Breast epithelium (tissue), 4 donors: ENCODE measurements around the gene MRPL11. TPM values are rescaled to one million over a fixed set of nuclear protein-coding genes. Genes with fewer than 3 reads are reported as not detected.
"Not testable (repeated sequence)": the region's sequence is repeated elsewhere in the genome, so short reads cannot be mapped to it uniquely, and the experiment has no call there.

Source experiments
- DNase-seq, 2 donors: peaks; one replicate each; pipeline ENCODE4 v3.0.0-alpha.2; 2019; ENCODE audit warnings: low spot score in 2 of 2
- H3K27ac ChIP-seq, 2 donors: fragments of 200-600 bp; sonication (generic) in 1 of 2; one replicate each; pipeline ENCODE4 v1.5.1; 2016 to 2019; ENCODE audit warnings: mild to moderate bottlenecking in 1 of 2
- H3K27me3 ChIP-seq, 2 donors: fragments of 200-600 bp; sonication (generic) in 1 of 2; one replicate each; pipeline versions ENCODE4 v1.5.1 to v1.6.0; 2017 to 2019; ENCODE audit warnings: control low read depth in 1 of 2, mild to moderate bottlenecking in 1 of 2
- H3K36me3 ChIP-seq: fragments of 200-600 bp; one replicate; pipeline ENCODE4 v1.5.1; 2019
- H3K4me1 ChIP-seq, 2 donors: fragments of 200-600 bp; sonication (generic); one replicate each; pipeline ENCODE4 v1.5.1; 2016 to 2019; ENCODE audit warnings: control low read depth in 1 of 2
- H3K4me3 ChIP-seq, 3 donors: fragments of 200-600 bp; sonication (generic); 1 replicate in 2 of 3; 2 replicates in 1 of 3; pipeline ENCODE4 v1.5.1; 2016 to 2019; ENCODE audit warnings: mild to moderate bottlenecking in 3 of 3, moderate library complexity in 2 of 3
- H3K9me3 ChIP-seq, 2 donors: fragments of 200-600 bp; sonication (generic) in 1 of 2; one replicate each; pipeline ENCODE4 v1.5.1; 2016 to 2019; ENCODE audit warnings: control low read depth in 1 of 2
- POLR2A ChIP-seq: fragments of 450-650 bp; IDR thresholded peaks from one replicate; pipeline ENCODE4 v1.6.1; 2016; ENCODE audit warnings: antibody characterized with exemption, mild to moderate bottlenecking, moderate library complexity
- POLR2AphosphoS5 ChIP-seq, 3 donors: sonication (generic); formaldehyde crosslinking; IDR thresholded peaks; one replicate each; pipeline ENCODE4 v1.6.1; 2017; ENCODE audit warnings: antibody characterized with exemption in 3 of 3
- intact Hi-C: fragments of 100-400 bp; cut with DNase I; formaldehyde crosslinking; loops from one replicate; pipeline ENCODE4 v1.15.1; 2023; ENCODE audit warnings: low total_unique reads
- total RNA-seq, 3 donors: library from RNA; depleted of rRNA; stranded (reverse); fragments of >200 nt; gene quantifications; one replicate each; pipeline ENCODE4 v1.1.0, GENCODE V29; 2016
- TF ChIP-seq, protein P1 (sequence below), 3 donors: fragments of 450-650 bp; IDR thresholded peaks; one replicate each; pipeline ENCODE4 v1.5.1; 2016 to 2017; ENCODE audit warnings: antibody characterized with exemption in 3 of 3, mild to moderate bottlenecking in 3 of 3, moderate library complexity in 3 of 3

MRPL11 gene
- total RNA-seq, 3 donors from 2014 or later: 33.1 to 42.3 (median 36.8) TPM

DNA sequence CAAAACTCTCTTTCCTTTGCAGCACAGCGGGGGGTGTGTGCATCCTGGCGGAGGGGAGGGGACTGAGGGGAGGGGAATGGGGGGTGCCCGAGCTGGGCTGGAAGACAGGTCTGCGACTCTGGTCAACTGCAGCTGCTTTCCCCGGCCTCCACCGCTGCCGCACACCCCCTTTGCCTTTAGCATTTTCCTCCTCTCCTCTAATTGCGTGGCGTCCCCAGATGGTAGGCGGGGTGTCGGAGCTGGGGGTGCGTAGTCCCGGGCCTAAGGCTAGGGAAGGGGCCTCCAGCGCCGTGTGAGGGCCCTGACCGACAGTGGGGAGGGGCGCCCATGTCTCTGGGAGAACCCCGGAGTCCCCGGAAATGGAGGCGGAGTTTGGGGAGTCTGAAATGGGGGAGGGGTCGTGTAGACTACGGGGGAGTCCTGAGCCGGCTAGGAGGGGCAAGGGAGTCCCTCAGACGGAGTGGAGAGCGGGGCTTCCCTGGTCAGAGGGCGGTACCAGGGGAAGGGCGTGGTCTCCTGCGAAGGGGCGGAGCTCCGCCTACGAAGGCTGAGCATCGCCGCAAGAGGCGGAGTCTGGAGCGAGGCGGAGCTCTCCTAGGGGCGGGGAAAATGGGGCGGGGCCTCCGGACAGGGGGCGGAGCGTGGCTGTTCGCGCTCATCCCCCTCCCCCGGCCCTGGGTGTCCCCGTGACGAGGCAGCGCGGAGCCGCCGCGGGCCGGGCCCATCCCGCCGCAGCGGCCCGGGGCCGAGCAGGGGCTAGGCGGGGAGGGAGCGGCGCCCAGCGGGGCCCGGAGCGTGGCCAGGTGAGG lies 27.8 kb upstream of the MRPL11 start, which contains the start of gene PELI3:
TSS of gene PELI3 (plus strand) at position 681 of the 809 bp plus-strand sequence. CDS start 1,224 bp downstream, outside the sequence.
- Histone ChIP-seq H3K4me3 (peak within 1 kb of the TSS; percentile 52 to 95 (median 81)), H3K27ac (peak within 1 kb of the TSS; percentile 76 to 93), H3K36me3 (no peaks in the 10 kb centered on the region), H3K9me3 (no peaks in the 10 kb centered on the region), H3K4me1 (peaks cover 0 to 4% of the 10 kb centered on the region in 2 donors), H3K27me3 (no peaks in the 10 kb centered on the region)
- TF ChIP-seq, protein P1, sequence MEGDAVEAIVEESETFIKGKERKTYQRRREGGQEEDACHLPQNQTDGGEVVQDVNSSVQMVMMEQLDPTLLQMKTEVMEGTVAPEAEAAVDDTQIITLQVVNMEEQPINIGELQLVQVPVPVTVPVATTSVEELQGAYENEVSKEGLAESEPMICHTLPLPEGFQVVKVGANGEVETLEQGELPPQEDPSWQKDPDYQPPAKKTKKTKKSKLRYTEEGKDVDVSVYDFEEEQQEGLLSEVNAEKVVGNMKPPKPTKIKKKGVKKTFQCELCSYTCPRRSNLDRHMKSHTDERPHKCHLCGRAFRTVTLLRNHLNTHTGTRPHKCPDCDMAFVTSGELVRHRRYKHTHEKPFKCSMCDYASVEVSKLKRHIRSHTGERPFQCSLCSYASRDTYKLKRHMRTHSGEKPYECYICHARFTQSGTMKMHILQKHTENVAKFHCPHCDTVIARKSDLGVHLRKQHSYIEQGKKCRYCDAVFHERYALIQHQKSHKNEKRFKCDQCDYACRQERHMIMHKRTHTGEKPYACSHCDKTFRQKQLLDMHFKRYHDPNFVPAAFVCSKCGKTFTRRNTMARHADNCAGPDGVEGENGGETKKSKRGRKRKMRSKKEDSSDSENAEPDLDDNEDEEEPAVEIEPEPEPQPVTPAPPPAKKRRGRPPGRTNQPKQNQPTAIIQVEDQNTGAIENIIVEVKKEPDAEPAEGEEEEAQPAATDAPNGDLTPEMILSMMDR (IDR thresholded peaks at IDR 0.05): no peak
- TF ChIP-seq POLR2AphosphoS5 (IDR thresholded peaks at IDR 0.05): no peak
- peak; percentile 10 for TF ChIP-seq POLR2A
- intact Hi-C loops: no loop called here
- peak; percentile 85 to 95 for DNase-seq

DNA sequence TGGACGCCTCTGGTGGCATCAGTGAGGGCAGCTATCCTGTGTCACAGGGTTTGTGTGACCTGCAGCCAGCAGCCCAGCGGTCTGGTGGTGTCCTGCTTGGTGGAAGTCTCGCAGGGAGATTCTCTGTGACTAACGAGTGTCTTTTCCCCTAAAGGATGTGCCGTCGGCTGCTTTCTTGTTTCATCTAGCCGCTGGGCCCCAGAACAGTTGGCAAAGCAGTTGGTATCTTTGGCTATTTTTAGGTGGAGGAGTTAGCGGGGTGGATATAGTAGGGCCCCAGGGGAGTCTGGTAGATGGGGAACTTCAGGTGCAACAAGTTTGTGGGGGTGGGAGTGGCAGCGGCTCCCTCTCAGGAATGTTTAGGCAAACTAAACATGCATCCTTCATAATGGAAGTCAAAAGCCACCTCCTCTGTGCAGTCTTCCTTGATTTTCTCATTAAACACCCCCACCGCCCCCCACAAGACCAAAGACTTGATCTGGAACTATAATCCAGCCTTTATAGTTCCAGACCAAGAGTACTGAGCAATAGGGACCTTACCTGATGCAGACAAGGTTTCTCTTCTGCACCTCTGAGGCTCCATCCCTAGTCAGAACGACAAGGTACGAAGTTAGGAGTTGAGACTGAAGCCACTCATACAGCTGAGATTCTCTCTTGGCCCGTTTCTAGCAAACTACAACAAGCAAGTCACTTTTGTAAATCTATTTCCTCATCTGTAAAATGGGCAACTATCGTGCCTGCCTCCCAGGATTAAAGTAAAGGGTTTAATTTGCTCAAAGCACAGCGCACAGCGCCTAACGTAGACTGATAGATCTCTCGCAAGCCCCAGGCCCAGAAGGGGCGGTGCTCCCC lies 27.0 kb upstream of the MRPL11 start:
- Histone ChIP-seq H3K9me3 (no peaks in the 10 kb centered on the region), H3K27ac (peak overlapping the region; percentile 76 to 93), H3K27me3 (no peaks in the 10 kb centered on the region), H3K4me1 (peaks cover 0 to 4% of the 10 kb centered on the region in 2 donors), H3K36me3 (no peaks in the 10 kb centered on the region), H3K4me3 (peak overlapping the region; percentile 52 to 95 (median 81))
- no peak for DNase-seq
- intact Hi-C loops: no loop called here
- no peak for TF ChIP-seq POLR2A
- TF ChIP-seq, protein P1 (IDR thresholded peaks at IDR 0.05): no peak
- no peak for TF ChIP-seq POLR2AphosphoS5 (IDR thresholded peaks at IDR 0.05)

DNA sequence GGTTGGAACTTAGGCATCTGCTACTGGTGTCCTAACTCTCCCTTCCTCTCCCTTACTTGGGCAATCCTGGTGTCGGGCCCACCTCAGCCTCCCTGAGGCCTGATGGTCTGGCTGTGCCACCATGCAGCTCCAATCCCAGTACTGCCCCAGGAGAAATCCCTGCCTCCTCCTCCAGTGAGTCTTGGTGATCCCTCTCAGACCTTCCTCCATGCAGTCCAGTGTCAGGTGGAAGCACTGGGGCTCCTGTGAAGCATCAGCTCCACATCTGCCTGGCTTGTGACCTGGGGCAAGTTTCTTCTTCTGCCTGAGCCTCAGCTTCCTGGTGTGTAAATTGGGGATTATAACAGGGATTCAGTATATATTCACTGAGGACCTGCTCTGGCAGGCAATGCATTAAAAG lies 26.3 kb upstream of the MRPL11 start:
- intact Hi-C loops: loop anchor here (1.0 kb wide), 1 partner anchor 14 kb away; no protein-coding TSS in a partner anchor
- DNase-seq: no peak

DNA sequence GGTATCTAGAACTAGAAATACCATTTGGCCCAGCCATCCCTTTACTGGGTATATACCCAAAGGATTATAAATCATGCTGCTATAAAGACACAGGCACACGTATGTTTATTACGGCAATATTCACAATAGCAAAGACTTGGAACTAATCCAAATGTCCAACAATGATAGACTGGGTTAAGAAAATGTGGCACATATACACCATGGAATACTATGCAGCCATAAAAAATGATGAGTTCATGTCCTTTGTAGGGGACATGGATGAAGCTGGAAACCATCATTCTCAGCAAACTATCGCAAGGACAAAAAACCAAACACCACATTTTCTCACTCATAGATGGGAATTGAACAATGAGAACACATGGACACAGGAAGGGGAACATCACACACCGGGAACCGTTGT lies 25.5 kb upstream of the MRPL11 start:
- H3K27me3 ChIP-seq, H3K4me3 ChIP-seq, DNase-seq, H3K9me3 ChIP-seq, H3K27ac ChIP-seq, H3K36me3 ChIP-seq, H3K4me1 ChIP-seq: not testable (repeated sequence)
- intact Hi-C loops: loop anchor here (1.0 kb wide), 1 partner anchor 15 kb away; no protein-coding TSS in a partner anchor

More for the DNA sequence above, 26.3 kb upstream of the MRPL11 start:
- H3K4me1 ChIP-seq: peaks cover 0 to 4% of the 10 kb centered on the region in 2 donors
- H3K27ac ChIP-seq: no peak overlapping the region
- H3K4me3 ChIP-seq: no peak overlapping the region
- H3K27me3 ChIP-seq: no peaks in the 10 kb centered on the region
- no peaks in the 10 kb centered on the region for H3K9me3 ChIP-seq
- TF ChIP-seq, protein P1 (IDR thresholded peaks at IDR 0.05): no peak
- TF ChIP-seq POLR2A: no peak
- no peaks in the 10 kb centered on the region for H3K36me3 ChIP-seq

DNA sequence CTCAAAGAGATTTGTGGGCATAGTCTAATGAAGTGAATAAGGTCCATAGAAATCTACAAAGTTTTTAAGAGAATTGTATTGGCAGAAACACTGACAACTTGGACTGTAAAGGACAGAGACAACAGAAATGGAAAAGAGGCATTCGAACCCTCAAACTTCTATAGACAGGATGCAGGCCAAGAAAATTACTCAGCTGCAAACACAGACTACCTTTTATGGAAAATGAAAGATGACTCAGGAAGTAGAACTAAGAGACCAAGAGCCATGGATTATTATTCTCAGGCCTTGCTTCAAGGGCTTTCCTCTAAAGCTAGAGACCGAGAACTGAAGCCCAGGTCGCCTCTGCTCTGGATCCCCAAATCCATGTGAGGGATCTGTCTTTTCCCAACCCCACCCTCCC lies 24.3 kb upstream of the MRPL11 start:
- Histone ChIP-seq H3K36me3 (no peaks in the 10 kb centered on the region), H3K4me3 (no peak overlapping the region), H3K27me3 (no peaks in the 10 kb centered on the region), H3K9me3 (no peaks in the 10 kb centered on the region), H3K4me1 (peaks cover 0 to 4% of the 10 kb centered on the region in 2 donors), H3K27ac (no peak overlapping the region)
- intact Hi-C loops: no loop called here
- no peak for DNase-seq
- TF ChIP-seq, protein P1 (IDR thresholded peaks at IDR 0.05): no peak
- TF ChIP-seq POLR2A (no peak), POLR2AphosphoS5 (IDR thresholded peaks at IDR 0.05) (no peak)
